Nephron (organoid): ENCODE measurements around the gene FARP2.
"Not testable (repeated sequence)": the region's sequence is repeated elsewhere in the genome, so short reads cannot be mapped to it uniquely, and the experiment has no call there.

Experiments
- H3K27ac Mint-ChIP-seq, 3 experiments: 2 replicates each; pipeline ENCODE4 v1.8.0; 2020; ENCODE audit warnings: mixed read lengths in 3 of 3, mild to moderate bottlenecking in 2 of 3, moderate library complexity in 1 of 3
- H3K27me3 Mint-ChIP-seq: 2 replicates; pipeline ENCODE4 v1.8.0; 2021; ENCODE audit warnings: low read depth, mild to moderate bottlenecking, moderate library complexity, mixed read lengths
- H3K36me3 Mint-ChIP-seq: 2 replicates; pipeline ENCODE4 v1.8.0; 2020; ENCODE audit warnings: low read depth, mixed read lengths
- H3K4me1 Mint-ChIP-seq: 2 replicates; pipeline ENCODE4 v1.8.0; 2020; ENCODE audit warnings: mixed read lengths
- H3K4me3 Mint-ChIP-seq, 3 experiments: 2 replicates each; pipeline ENCODE4 v1.8.0; 2020; ENCODE audit warnings: mild to moderate bottlenecking in 3 of 3, mixed read lengths in 3 of 3, moderate library complexity in 2 of 3
- H3K9me3 Mint-ChIP-seq: 2 replicates; pipeline ENCODE4 v1.8.0; 2020; ENCODE audit warnings: mixed read lengths
- TF ChIP-seq, protein P1 (sequence below), 3 experiments: fragments of 200-600 bp; sonication (generic); IDR thresholded peaks; one replicate each; pipeline ENCODE4 v1.5.0; 2021; ENCODE audit warnings: antibody characterized with exemption in 3 of 3; ENCODE audit not compliant: unreplicated experiment in 3 of 3

FARP2 gene

DNA sequence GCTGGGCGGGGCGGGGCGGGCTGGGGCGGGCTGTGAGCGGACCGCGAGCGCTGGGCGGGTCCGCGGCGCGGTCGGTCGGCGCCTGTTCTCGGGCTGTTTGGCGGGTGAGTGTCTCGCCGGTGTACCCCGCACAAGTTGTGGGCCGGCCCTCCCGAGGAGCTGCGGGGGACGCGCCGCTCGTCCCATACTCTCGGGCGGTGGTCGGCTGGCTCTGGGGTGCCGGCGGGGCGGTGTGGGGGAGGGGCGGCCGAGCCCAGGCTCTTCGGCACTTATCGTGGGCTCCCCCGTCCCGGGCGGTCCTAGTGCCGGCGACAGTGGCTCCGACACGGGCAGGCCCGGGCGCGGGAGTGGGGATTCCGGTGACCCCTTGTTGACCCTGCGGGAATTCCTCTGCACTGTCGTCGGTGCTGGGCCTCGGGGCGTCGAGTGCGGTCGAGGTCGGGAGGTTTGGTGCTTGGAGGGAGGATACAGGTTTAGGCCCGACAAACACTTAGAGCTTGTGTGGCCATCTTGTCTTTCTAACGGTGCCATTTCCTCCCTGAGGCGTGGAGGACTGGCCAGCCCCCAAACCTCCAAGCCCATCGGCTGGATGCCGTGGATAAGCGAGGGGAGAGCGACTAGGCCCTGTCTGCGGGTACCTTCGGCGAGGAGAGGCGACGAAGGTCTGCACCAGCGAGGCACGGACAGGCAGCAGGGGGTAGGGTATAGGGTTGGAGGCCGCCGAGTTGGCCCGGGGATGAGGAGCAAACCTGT lies 40.0 kb upstream of the FARP2 start, which contains the start of gene SEPTIN2:
SEPTIN2 (plus strand) TSS at position 47 of the 753 bp plus-strand sequence. CDS start 8,308 bp downstream, outside the sequence.
- peaks cover 57% of the 10 kb centered on the region for H3K4me1 Mint-ChIP-seq
- H3K27ac Mint-ChIP-seq: peak within 1 kb of the TSS; percentile 99 to 100 (median 100)
- H3K9me3 Mint-ChIP-seq: no peaks in the 10 kb centered on the region
- peak within 1 kb of the TSS; percentile 94 to 99 (median 97) for H3K4me3 Mint-ChIP-seq
- no peaks in the 10 kb centered on the region for H3K27me3 Mint-ChIP-seq
- H3K36me3 Mint-ChIP-seq: peaks cover 24% of the 10 kb centered on the region
- TF ChIP-seq, protein P1, sequence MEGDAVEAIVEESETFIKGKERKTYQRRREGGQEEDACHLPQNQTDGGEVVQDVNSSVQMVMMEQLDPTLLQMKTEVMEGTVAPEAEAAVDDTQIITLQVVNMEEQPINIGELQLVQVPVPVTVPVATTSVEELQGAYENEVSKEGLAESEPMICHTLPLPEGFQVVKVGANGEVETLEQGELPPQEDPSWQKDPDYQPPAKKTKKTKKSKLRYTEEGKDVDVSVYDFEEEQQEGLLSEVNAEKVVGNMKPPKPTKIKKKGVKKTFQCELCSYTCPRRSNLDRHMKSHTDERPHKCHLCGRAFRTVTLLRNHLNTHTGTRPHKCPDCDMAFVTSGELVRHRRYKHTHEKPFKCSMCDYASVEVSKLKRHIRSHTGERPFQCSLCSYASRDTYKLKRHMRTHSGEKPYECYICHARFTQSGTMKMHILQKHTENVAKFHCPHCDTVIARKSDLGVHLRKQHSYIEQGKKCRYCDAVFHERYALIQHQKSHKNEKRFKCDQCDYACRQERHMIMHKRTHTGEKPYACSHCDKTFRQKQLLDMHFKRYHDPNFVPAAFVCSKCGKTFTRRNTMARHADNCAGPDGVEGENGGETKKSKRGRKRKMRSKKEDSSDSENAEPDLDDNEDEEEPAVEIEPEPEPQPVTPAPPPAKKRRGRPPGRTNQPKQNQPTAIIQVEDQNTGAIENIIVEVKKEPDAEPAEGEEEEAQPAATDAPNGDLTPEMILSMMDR (IDR thresholded peaks at IDR 0.05; ENCODE audit: unreplicated experiment in 3 of 3): no peak

DNA sequence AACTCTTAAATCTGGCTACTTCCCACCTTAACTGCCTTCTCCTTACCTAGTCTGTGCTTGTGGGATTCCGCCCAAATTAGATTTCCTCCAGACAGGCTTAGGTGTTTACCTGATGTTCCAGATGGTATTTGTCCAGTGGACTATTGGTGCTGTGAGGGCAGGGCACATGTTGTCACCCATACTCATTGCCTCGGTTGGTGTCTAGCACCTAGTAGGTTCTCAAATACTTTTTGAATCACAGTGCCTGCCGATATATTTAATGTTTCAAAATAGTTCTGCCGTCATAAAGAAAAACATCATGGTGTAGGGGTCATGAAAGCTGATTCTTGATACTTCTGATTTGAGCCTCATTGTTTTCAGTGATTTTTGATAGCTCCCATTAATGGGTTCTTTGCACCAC lies 39.3 kb upstream of the FARP2 start:
- H3K9me3 Mint-ChIP-seq: no peaks in the 10 kb centered on the region
- H3K36me3 Mint-ChIP-seq: peaks cover 27% of the 10 kb centered on the region
- H3K27me3 Mint-ChIP-seq: no peaks in the 10 kb centered on the region
- TF ChIP-seq, protein P1 (IDR thresholded peaks at IDR 0.05; ENCODE audit: unreplicated experiment in 3 of 3): no peak
- peaks cover 57% of the 10 kb centered on the region for H3K4me1 Mint-ChIP-seq
- peak overlapping the region; percentile 94 to 99 (median 97) for H3K4me3 Mint-ChIP-seq
- peak overlapping the region; percentile 99 to 100 (median 100) for H3K27ac Mint-ChIP-seq

DNA sequence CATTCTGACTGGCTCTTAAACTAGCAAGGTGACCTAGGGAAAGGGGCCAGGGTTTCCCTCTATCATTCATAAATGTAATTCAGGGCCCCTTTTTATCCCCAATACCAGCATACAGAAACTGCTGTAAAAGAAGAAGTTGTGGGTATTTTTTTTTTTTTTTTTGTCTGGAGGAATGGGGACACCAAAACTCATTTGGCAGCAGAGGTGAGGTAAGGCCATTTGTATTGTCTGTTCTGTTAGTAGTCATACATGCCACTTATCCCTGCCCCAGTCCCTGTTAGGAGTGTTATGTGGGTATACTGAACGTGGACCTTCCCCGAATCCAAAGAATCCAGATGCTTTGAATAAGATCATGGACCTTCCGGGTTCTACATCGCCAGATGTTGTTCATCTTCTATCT lies 38.7 kb upstream of the FARP2 start:
- Mint-ChIP-seq H3K36me3 (peaks cover 27% of the 10 kb centered on the region), H3K27ac (peak overlapping the region; percentile 99 to 100 (median 100)), H3K27me3 (no peaks in the 10 kb centered on the region), H3K4me3 (peak overlapping the region; percentile 94 to 99 (median 97)), H3K4me1 (peaks cover 58% of the 10 kb centered on the region), H3K9me3 (no peaks in the 10 kb centered on the region)
- TF ChIP-seq, protein P1 (IDR thresholded peaks at IDR 0.05; ENCODE audit: unreplicated experiment in 3 of 3): no peak

DNA sequence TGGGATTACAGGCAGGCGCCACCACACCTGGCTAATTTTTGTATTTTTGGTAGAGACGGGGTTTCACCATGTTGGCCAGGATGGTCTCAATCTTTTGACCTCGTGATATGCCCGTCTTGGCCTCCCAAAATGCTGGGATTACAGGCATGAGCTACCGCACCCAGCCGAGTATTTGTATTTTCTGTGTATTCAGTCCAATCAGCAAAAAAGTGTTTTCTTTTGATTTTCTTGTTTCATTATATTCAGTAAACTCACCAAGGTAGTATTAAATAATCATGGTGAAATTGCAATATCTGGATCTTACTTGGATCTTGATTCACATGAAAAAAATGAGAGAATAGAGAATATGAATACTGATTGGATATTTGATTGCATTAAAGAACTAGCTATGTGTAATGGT lies 37.3 kb upstream of the FARP2 start:
- peaks cover 32% of the 10 kb centered on the region for H3K36me3 Mint-ChIP-seq
- peak overlapping the region; percentile 67 to 97 (median 94) for H3K4me3 Mint-ChIP-seq
- not testable (repeated sequence) for H3K9me3 Mint-ChIP-seq, H3K27me3 Mint-ChIP-seq
- peaks cover 59% of the 10 kb centered on the region for H3K4me1 Mint-ChIP-seq
- peak overlapping the region in 2 of 3 experiments; percentile 42 to 65 for H3K27ac Mint-ChIP-seq

DNA sequence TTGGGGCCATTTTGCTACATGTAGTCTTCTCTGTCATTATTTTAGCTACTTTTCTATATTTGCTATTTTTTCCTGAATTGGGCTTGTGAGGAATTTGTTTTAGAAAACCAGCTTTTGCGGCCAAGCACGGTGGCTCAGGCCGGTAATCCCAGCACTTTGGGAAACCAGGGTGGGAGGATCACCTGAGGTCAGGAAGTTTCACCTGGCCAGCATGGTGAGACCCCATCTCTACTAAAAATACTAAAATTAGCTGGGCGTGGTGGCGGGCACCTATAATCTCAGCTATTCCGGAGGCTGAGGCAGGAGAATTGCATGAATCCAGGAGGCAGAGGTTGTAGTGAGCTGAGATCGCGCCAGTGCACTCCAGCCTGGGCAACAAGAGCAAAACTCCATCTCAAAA lies 35.7 kb upstream of the FARP2 start:
- peak overlapping the region; percentile 48 to 75 (median 59) for H3K4me3 Mint-ChIP-seq
- peak overlapping the region; percentile 54 to 70 (median 57) for H3K27ac Mint-ChIP-seq

DNA sequence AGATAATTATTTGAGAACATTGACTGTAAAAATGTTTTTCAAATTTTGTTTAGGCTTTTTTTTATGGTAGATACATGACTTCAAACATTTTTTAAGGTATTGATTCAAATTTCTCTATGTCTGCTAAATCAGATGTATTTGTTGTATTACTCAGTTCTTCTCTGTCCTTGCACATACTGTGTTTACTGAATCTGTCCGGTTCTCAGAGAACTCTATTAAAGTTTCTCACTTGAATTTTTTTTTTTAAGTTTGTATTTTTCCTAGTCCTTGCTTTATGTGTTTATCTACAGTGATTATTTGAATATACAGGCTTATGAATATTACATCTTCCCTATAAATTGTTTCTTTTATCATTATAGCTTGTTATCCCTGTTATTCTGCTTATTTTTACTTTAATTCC lies 35.1 kb upstream of the FARP2 start:
- H3K27me3 Mint-ChIP-seq: no peaks in the 10 kb centered on the region
- H3K9me3 Mint-ChIP-seq: no peaks in the 10 kb centered on the region
- peak overlapping the region; percentile 41 to 59 (median 54) for H3K4me3 Mint-ChIP-seq
- H3K4me1 Mint-ChIP-seq: peaks cover 68% of the 10 kb centered on the region
- peak overlapping the region; percentile 52 to 70 (median 54) for H3K27ac Mint-ChIP-seq
- TF ChIP-seq, protein P1 (IDR thresholded peaks at IDR 0.05; ENCODE audit: unreplicated experiment in 3 of 3): no peak
- peaks cover 47% of the 10 kb centered on the region for H3K36me3 Mint-ChIP-seq

More for the DNA sequence above, 35.7 kb upstream of the FARP2 start:
- H3K4me1 Mint-ChIP-seq: peaks cover 67% of the 10 kb centered on the region
- peaks cover 44% of the 10 kb centered on the region for H3K36me3 Mint-ChIP-seq
- no peaks in the 10 kb centered on the region for H3K9me3 Mint-ChIP-seq
- TF ChIP-seq, protein P1 (IDR thresholded peaks at IDR 0.05; ENCODE audit: unreplicated experiment in 3 of 3): no peak
- no peaks in the 10 kb centered on the region for H3K27me3 Mint-ChIP-seq
